MM.1S (cell line): ENCODE measurements around the gene PYGB.

Experiments
- DNase-seq: peaks from one replicate; pipeline ENCODE4 v3.0.0-alpha.2; 2015
- H2AFZ ChIP-seq: fragments of 300-600 bp; sonication (generic); 2 replicates; pipeline ENCODE4 v1.6.0; 2016; ENCODE audit warnings: antibody characterized with exemption, low read length
- H3F3A ChIP-seq: fragments of 300-600 bp; sonication (generic); 2 replicates; pipeline ENCODE4 v1.6.1; 2016; ENCODE audit warnings: mild to moderate bottlenecking, antibody characterized with exemption, low read length, moderate library complexity, mixed read lengths; ENCODE audit not compliant: insufficient read depth
- H3K27ac ChIP-seq: fragments of 300-600 bp; sonication (generic); 2 replicates; pipeline ENCODE4 v1.5.1; 2016; ENCODE audit warnings: mild to moderate bottlenecking, low read length
- H3K27me3 ChIP-seq: fragments of 300-600 bp; sonication (generic); replicated peaks from 2 replicates; pipeline ENCODE4 v1.6.0; 2016; ENCODE audit warnings: low read length; ENCODE audit not compliant: insufficient read depth
- H3K36me3 ChIP-seq: fragments of 300-600 bp; sonication (generic); replicated peaks from 2 replicates; pipeline ENCODE4 v1.6.1; 2016; ENCODE audit warnings: mild to moderate bottlenecking, low read length, mixed read lengths; ENCODE audit not compliant: insufficient read depth
- H3K4me1 ChIP-seq: fragments of 300-600 bp; sonication (generic); 2 replicates; pipeline ENCODE4 v1.6.1; 2016; ENCODE audit warnings: low read length, mixed read lengths
- H3K4me2 ChIP-seq: fragments of 300-600 bp; sonication (generic); 2 replicates; pipeline ENCODE4 v1.6.0; 2016; ENCODE audit warnings: low read depth, low read length
- H3K4me3 ChIP-seq: fragments of 300-600 bp; sonication (generic); 2 replicates; pipeline ENCODE4 v1.5.1; 2016; ENCODE audit warnings: low read length, mixed read lengths
- H3K79me2 ChIP-seq: fragments of 300-600 bp; sonication (generic); 2 replicates; pipeline ENCODE4 v1.6.1; 2016; ENCODE audit warnings: mixed run types, low read length, mixed read lengths
- H3K9ac ChIP-seq: fragments of 300-600 bp; sonication (generic); 2 replicates; pipeline ENCODE4 v1.6.1; 2016; ENCODE audit warnings: low read length, mixed read lengths
- H3K9me2 ChIP-seq: fragments of 300-600 bp; sonication (generic); replicated peaks from 2 replicates; pipeline ENCODE4 v1.6.1; 2016; ENCODE audit warnings: mild to moderate bottlenecking, low read length, mixed read lengths; ENCODE audit not compliant: insufficient read depth
- H3K9me3 ChIP-seq: fragments of 300-600 bp; sonication (generic); replicated peaks from 2 replicates; pipeline ENCODE4 v1.6.1; 2016; ENCODE audit warnings: mild to moderate bottlenecking, low read length, mixed read lengths; ENCODE audit not compliant: insufficient read depth
- H4K20me1 ChIP-seq: fragments of 300-600 bp; sonication (generic); 2 replicates; pipeline ENCODE4 v1.6.1; 2016; ENCODE audit warnings: mild to moderate bottlenecking, low read length, moderate library complexity, mixed read lengths; ENCODE audit not compliant: insufficient read depth
- EZH2 ChIP-seq: fragments of 300-600 bp; sonication (generic); optimal IDR thresholded peaks from 2 replicates; pipeline ENCODE3; 2017; ENCODE audit warnings: low read depth, mild to moderate bottlenecking, antibody characterized with exemption, low read length, mixed read lengths
- EZH2phosphoT487 ChIP-seq: fragments of 300-600 bp; sonication (generic); IDR thresholded peaks from 2 replicates; pipeline ENCODE4 v1.6.1; 2018; ENCODE audit warnings: antibody characterized with exemption, low read length
- TF ChIP-seq, protein P1 (sequence below): fragments of 300-600 bp; sonication (generic); IDR thresholded peaks from 2 replicates; pipeline ENCODE4 v1.5.1; 2016; ENCODE audit warnings: antibody characterized with exemption, low read length, mixed read lengths

Gene PYGB

DNA sequence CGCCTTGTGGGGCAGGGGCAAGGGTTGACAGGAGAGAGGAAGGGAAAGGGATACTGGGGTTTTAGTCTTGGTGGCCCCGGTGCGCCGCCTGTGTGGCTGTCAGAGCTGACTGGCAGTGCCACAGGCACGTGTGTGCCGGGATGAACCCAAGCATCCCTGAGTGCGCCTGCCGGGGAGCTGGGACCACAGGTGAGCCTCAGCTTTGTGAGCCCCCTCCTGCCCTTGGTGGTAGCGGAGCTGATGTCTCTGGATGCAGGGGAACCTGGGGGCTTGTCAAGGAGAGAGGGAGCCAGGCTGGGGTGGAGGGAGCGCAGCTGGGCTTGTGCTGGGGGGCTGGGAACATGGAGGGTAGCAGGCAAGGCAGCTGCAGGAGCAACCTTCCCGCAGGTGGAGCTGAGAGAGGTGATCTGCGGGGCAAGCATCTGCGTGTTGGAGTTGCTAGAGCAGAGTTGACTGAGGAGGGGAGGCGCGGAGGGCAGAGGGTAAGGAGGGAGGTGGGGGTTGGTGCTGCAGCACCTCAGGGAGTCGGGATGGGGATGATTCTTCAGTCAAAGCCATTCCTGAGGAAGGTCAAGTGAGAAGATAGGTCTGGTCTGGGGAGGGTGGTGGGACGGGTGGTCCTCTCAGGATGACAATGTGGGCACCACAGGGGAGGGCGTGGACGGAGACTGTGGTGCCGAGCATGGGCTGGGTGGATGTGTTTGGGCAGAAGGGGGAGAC is 28.1 kb downstream of the PYGB start:
- H3K4me3 ChIP-seq: no peak overlapping the region
- no peak overlapping the region for H3K27ac ChIP-seq
- no peaks in the 10 kb centered on the region for H3K9me3 ChIP-seq
- H3K4me1 ChIP-seq: peaks cover 4% of the 10 kb centered on the region
- no peaks in the 10 kb centered on the region for H3K27me3 ChIP-seq
- H4K20me1 ChIP-seq: no peaks in the 10 kb centered on the region
- no peak overlapping the region for H3K9ac ChIP-seq
- TF ChIP-seq EZH2phosphoT487 (no peak), EZH2 (no peak)
- TF ChIP-seq, protein P1, sequence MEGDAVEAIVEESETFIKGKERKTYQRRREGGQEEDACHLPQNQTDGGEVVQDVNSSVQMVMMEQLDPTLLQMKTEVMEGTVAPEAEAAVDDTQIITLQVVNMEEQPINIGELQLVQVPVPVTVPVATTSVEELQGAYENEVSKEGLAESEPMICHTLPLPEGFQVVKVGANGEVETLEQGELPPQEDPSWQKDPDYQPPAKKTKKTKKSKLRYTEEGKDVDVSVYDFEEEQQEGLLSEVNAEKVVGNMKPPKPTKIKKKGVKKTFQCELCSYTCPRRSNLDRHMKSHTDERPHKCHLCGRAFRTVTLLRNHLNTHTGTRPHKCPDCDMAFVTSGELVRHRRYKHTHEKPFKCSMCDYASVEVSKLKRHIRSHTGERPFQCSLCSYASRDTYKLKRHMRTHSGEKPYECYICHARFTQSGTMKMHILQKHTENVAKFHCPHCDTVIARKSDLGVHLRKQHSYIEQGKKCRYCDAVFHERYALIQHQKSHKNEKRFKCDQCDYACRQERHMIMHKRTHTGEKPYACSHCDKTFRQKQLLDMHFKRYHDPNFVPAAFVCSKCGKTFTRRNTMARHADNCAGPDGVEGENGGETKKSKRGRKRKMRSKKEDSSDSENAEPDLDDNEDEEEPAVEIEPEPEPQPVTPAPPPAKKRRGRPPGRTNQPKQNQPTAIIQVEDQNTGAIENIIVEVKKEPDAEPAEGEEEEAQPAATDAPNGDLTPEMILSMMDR: no peak
- H3F3A ChIP-seq: no peaks in the 10 kb centered on the region
- H2AFZ ChIP-seq: no peak overlapping the region
- DNase-seq: no peak
- no peak overlapping the region for H3K4me2 ChIP-seq
- H3K36me3 ChIP-seq: peaks cover 7% of the 10 kb centered on the region
- no peaks in the 10 kb centered on the region for H3K9me2 ChIP-seq
- peaks cover 5% of the 10 kb centered on the region for H3K79me2 ChIP-seq

DNA sequence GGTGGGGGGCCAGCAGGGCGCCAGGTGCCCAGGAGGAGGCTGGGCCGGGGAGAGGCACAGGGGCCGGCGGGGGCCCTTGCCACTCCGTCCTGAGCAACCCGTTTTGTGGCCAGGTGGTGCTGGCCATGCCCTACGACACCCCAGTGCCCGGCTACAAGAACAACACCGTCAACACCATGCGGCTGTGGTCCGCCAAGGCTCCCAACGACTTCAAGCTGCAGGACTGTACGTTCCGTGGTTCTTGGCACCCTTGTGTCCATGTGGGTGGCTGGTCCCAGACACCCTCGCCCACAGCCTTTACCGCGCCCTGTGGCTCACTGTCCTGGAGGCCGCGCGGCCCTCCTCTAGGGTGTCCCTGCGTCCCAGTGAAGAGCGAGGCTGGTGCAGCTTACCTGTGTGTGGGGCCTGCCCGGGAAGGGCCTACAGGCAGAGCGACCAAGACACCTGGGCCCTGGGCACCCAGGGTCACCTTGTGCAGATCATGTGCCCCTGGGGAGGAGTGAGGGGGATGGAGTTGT is 28.7 kb downstream of the PYGB start:
- TF ChIP-seq EZH2phosphoT487 (no peak), EZH2 (no peak)
- TF ChIP-seq, protein P1: no peak
- H3K36me3 ChIP-seq: peaks cover under 1% of the 10 kb centered on the region

DNA sequence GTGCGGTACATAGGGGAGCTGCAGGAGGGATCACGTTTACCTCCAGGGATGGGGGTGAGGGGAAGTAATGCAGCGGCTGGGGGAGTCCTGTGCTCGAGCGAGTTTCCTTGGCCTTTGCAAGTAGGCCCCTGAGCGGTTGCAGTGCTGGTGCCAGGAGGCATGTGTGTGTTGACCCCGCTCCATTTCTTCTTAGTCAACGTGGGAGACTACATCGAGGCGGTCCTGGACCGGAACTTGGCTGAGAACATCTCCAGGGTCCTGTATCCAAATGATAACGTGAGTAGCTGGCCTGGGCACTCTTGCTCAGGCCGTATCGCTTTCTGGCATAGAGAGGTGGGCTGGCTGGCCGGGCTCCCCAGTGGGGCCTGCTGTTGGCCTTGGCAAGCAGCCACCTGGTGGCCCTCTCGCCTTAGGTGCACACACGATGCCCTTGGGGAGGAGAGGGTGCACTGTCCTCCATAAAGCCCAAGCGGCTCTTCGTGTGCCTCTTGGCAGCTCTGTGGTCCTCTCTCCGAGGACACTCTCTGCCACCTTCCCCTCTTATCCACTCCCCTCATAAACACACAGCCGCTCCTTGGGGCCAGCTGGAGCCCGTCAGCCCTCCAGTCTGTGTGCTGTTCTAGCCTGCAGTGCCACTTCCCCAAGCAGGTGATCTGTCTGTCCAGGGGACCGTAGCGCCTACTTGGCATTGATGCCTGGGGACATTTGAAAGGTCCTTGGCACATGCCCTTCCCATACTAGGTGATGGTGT is 29.3 kb downstream of the PYGB start:
- no peaks in the 10 kb centered on the region; the same call in none of the 2 replicates for H3K36me3 ChIP-seq
- no peak overlapping the region for H2AFZ ChIP-seq
- H3K4me2 ChIP-seq: no peak overlapping the region
- peaks cover 7% of the 10 kb centered on the region for H3F3A ChIP-seq
- H3K79me2 ChIP-seq: peaks cover 6% of the 10 kb centered on the region
- DNase-seq: no peak
- peaks cover 13% of the 10 kb centered on the region for H3K4me1 ChIP-seq
- H3K4me3 ChIP-seq: no peak overlapping the region
- no peak overlapping the region for H3K9ac ChIP-seq
- no peaks in the 10 kb centered on the region for H3K9me2 ChIP-seq
- no peak for TF ChIP-seq EZH2phosphoT487
- TF ChIP-seq EZH2: no peak
- TF ChIP-seq, protein P1: no peak
- no peaks in the 10 kb centered on the region for H3K9me3 ChIP-seq
- no peaks in the 10 kb centered on the region for H3K27me3 ChIP-seq
- no peak overlapping the region for H3K27ac ChIP-seq
- no peaks in the 10 kb centered on the region for H4K20me1 ChIP-seq

More for the DNA sequence above, 28.7 kb downstream of the PYGB start:
- no peaks in the 10 kb centered on the region for H3K9me3 ChIP-seq
- H3K4me3 ChIP-seq: no peak overlapping the region
- no peaks in the 10 kb centered on the region for H4K20me1 ChIP-seq
- no peaks in the 10 kb centered on the region for H3K27me3 ChIP-seq
- H3K79me2 ChIP-seq: peaks cover 5% of the 10 kb centered on the region
- DNase-seq: no peak
- no peak overlapping the region for H3K27ac ChIP-seq
- H3K9me2 ChIP-seq: no peaks in the 10 kb centered on the region
- peaks cover 9% of the 10 kb centered on the region for H3K4me1 ChIP-seq
- peaks cover under 1% of the 10 kb centered on the region; the same call in 1 of the 2 replicates for H3F3A ChIP-seq
- H3K9ac ChIP-seq: no peak overlapping the region
- no peak overlapping the region for H3K4me2 ChIP-seq
- H2AFZ ChIP-seq: no peak overlapping the region
